HG02981 (cell line): ENCODE measurements around the gene ERBB4.
A peak's percentile ranks its signal among the peaks of the same experiment; 100 is the strongest.
"Not testable (repeated sequence)": the region's sequence is repeated elsewhere in the genome, so short reads cannot be mapped to it uniquely, and the experiment has no call there.

Experiments used
- ATAC-seq: cut with Tn5 transposase; IDR thresholded peaks from one replicate; pipeline ENCODE4 v1.9.1; 2021; ENCODE audit warnings: mild to moderate bottlenecking, moderate library complexity; ENCODE audit not compliant: unreplicated experiment

Gene ERBB4

DNA sequence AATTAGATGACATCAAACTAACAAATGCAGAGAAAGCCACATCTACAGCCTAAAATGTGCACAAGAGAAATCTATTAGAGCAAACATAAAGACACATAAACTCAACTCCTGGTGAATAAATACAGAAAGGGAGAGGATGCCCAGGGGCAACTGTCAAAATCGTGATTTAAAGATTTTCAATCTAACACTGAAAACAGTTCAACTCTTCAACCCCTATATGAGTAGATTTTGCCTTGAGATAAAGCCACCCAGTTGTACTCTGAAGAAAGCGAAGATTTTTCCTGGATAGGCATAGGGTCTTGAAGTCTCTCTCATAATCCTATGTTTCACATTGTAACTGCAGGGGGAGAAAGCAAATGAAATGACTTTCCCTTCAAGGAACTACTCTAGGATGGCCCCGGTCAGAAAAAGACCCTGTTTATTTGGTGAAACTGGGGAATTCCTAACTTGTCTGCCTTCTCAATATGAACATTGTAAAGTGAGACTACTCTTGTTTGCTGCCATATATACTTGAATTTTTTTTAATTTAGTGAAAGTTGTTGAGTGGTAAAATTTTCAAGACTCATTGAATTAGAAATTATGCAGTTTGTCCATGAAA, 226.7 kb downstream of the ERBB4 start:
- ATAC-seq, result no peak

DNA sequence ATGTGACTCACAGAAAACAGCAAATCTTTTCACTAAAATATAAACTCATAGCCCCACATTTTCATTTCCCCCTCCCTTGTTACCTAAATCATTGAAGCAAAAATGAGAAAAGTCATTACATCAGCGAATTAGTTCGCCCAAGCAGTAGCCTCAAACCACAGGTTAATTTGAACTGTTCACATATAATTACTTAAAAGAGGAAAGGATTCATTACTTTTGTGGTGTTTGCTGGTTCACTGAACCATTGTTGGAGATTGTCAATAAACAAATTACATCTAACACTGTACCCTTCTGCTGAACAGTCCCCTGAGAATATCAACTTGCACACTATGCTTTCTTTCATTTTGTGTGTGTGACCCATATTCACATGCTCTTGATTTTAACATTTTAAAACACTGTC, 238.7 kb downstream of the ERBB4 start:
- ATAC-seq, result peak; percentile 48

DNA sequence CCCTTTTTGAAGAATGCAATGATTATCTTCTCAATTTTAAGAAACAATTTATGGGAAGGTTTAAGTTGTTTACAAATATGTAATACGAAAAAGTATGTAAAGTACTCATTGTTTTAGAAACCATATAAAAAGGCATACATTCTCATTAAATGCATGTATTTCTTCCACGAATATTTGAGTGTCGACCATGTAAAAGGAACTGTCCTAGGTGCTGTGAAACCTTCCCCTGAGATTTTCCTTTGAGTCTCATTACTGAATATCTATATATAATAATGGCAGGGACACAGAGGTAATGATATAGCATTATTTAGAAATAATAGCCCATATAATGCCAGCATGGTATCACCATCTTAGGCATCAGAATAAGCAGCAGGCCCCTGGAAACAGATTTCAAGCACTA, 239.3 kb downstream of the ERBB4 start:
- no peak for ATAC-seq

DNA sequence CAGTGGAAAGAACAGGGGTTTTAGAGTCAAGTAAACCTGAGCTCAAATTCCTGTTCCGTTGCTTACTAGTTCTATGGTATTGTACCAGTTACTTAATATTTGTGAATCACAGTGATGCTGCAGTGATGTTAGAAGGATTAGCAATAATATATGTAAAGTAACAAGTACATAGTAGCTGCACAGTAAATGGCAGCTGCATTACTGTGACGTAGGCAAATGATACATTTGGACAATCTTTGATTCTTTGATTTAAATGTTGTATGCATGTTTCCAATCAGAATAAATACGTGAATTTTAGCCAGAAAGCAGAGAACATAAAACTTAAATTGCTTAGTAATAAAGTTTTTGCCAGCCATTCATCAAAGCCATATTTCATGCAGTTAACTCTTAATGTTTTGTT, 243.0 kb downstream of the ERBB4 start:
- no peak for ATAC-seq

DNA sequence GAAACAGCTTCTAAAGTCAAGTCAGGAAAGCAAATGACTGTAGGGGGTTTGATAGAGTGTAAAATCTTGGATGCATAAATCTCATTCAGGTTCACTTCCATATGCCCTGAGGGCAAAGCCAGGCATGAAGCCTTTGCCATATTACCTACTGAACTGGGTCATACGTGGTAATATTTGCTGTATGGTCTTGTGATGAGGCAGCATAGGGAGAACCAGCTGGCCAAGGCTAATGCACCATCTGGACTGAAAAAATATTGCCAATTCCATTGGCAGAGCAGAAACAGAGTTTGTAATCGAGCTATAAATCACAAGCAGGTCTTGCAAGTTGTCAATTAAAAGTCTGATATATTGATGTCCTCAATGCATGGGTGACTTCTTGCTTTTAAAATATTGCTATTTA, 243.8 kb downstream of the ERBB4 start:
- no peak for ATAC-seq

DNA sequence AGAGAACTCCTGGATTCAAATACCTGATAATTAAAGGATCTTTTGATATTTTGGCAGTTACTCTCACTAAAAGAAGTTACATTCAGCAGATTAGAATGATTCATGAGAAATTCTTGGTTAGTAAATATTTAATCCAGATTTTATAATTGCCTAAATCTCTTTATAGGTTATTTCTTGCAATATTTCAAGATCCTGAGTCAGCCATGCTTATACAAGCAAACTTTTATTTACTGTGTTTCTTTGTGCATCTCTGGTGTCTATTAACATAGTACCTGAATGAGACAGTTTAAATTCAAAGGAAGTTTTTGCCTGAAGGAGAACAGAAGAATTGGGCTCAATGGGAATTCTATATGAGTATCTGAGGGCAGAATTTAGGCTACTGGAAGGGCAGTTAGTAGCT, 249.3 kb downstream of the ERBB4 start:
- no peak for ATAC-seq

DNA sequence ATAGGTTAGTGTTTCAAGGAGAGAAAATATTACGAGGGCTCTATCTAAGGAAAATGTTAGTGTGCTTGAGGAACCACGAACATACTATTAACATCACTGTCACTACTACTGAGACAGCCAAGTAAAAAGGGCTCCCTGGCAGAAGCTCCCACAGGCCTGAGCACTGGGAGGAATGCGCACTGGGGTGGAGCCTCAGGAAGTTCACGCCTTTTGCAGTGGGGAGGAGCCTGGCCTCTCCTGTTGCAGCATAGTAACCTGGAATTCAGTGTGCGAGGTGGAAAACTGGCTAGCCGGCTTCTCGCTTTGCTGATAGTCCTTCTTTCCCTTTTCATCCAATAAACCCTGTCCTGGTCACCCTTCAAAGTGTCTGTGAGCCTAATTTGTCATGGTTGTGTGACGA, 250.3 kb downstream of the ERBB4 start:
- no peak for ATAC-seq

DNA sequence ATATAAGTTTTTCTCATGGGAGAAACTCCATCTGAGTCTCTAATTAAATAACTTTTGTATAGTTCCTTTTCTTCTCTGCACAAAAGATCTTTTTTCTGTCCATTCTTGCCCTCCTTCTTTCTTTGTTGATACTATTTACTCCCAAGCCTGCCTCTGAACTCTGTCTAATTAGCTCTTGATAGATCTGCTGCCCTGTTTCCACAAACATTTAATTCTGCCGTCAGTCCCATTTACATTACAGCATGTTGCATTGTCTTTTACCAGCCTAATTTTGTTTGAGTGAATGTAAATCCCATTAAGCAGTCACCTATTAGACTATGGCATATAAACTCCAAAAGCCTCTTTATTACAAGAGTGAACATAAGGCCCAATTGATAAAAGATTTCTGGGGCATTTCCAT, 254.4 kb downstream of the ERBB4 start:
- no peak for ATAC-seq

DNA sequence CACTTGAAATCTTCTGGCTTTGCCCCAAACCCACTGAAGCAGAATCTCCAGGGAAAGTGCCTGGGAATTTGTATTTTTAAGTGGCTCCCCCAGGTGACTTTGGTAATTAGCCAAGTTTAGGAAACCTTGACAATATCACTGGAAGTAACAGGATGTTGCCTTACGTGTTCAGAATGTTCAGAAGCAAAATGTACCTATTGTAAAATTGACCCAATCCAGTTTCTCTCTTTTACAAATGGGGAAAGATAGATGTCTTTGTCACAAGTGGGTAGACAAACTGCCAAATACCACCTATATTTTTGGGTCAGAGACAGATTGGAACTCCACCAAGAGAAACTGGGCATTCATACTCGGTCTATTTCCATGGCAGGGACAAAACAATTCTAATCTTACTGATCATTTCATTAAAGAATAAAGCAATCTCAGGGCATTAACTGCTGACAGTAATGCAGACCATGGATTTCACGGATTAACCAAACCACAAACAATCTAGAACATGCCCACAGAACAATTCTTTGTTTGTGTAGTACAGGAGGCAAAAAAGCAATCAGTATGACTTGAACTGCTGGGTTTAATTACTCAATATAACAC, 255.8 kb downstream of the ERBB4 start:
- ATAC-seq, result no peak

DNA sequence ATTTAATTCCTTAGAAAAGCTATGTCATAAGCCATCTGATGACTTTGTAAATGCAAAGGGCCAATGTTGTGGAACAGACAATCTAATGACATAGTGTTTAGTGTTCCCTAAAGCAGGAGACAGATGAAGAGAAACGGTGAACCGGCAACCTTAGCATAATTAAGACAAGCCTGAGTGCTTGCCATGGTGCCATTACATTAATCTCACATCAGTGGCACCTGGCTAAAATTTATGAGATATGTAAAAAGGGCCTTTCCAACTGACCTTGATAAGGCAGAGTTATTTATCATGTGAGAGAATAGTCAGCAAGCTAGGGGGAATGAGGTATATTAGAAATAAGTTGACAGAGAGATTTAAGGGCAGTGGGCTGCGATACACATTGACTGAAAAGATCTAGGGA, 261.8 kb downstream of the ERBB4 start:
- ATAC-seq, result no peak

DNA sequence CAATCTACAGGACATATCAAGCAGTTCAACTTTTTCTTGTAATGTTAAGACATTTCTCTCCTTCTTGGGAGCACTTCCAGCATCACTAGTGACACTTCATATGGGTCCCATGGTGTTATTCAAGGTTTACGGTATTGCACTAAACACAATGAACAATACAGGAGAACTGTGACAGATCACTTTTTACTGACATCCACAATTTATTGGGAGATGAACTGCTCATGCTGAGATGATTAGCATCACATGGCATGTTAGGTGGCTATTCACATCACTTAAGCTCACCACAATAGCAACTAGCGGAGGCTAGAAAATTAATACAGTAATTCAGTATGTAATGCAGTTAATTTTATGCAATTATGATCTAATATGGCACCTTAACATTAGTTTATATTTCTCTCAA, 264.4 kb downstream of the ERBB4 start:
- ATAC-seq, result no peak

DNA sequence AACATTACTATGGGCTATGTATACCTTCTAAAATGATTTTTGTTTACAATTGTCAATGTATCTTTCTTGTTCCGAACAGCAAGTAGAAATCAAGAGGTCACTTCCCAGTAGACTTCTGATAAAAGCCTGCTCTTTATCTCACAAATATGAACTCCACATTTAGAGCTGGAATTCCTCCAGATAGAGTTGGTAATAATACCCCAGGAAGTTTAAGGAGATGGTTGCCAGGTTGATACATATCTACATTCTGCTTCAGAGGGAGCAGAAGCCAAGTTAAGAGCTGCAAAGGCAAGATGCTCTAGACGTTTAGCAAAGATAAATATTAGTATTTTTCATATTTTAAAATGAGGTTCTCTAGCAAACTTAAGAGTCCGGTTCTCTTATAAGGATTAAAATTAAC, 267.0 kb downstream of the ERBB4 start:
- no peak for ATAC-seq

DNA sequence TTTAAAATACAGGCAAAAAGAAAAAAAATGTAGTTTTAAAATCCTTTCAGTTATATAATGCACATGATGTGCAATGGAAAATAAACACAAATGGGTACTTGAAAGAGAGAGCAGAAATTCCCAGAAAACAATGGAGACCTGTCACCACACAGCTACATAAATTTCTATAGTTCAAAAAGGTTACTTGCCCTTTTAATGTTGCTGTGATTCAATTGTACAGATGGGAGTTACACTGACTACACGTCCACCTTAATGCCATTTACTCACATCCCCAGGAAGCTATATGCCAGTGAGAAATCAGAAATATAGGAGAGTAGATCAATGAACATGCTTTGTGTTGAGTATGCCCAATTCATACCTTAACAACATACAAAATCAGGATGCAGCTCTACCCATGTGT, 269.6 kb downstream of the ERBB4 start:
- no peak for ATAC-seq

DNA sequence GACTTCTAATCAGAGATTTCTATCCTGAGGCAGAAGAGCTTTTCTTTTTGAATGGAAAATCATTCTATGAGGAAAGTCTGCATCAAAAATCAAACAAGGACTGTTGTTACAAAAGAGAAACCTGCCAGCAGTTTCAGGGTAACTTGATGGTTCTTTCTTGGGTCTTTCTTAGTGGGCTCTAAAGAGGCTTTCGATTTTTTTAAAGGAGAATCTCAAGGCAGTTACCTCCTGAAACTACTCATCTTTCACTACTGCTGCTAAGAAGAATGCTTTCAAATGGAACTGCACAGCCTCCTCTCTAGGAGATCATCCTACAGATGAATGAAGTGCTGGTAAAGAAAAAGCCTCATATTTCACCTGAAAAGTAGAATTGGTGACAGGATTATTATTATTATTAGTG, 272.3 kb downstream of the ERBB4 start:
- no peak for ATAC-seq

DNA sequence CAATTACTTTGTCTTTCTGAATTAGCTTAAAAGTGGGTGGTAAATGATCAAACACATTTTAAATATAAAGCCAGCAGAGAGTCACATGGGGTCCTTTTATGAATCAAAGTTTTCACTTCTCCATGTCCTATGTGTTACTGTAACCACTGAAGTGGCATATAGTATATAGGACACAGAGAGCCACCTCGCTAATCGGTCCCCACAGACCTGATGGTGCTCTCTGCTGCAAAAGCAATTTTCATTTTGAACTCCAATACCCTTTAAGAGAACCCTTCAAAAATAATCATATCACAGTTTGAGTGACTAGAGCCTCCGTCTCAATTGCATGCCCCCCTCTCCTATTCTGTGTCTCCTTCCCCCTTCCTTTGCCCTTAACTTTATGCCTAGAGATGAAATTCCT, 272.8 kb downstream of the ERBB4 start:
- ATAC-seq, result no peak

DNA sequence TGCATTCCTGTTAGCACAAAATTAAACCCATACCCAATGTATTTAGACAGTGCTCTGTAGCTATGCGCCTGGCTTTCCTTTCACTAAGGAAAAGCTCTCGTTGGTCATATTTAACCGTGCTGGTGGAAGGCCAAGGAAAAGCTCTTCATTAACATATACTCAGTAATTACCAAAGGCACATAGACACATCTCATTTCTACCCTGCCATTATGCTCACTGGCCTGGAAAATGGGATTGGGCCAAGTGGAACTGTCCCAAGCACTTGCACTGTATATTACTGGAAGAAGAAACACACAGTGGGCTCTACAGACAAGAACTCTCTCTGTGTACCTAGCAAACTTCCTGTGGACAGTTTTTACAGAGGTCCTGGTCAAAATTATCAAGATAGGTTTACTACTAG, 274.4 kb downstream of the ERBB4 start:
- no peak for ATAC-seq

DNA sequence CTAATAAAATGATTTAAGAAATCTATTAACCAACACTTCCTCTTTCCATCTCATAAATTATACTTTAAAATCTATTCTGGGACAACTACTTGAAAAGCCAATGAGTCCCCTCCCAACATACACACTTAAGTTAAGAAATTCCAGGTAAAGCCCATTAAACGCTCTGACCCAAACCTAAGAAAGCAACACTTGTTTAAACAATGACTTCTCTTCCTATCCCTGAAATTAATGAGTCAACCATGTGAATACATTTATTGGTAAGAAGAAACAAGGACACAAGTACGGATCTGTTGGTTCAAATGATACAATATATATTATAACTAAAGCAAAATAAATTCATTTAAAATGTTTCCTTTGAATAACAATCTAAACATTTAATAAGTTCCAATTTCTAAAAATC, 279.4 kb downstream of the ERBB4 start:
- no peak for ATAC-seq

DNA sequence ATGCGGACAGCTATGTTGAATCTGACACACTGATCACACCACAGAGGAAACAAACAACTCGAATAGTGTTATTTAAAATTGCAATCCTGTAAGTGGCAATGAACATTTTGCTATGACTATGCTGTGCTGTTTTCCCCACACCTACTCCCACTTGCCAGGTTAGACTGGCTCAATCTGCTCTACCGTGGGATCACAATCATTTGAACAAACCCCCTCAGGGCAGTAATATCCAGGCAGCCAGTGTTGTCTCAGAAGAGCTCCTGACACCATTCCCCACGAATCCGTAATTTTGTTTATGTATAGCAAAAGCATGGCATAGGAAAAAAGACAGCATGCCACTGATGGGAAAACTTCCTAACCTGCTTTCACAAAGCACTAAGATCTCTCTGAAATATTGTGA, 284.3 kb downstream of the ERBB4 start:
- no peak for ATAC-seq

DNA sequence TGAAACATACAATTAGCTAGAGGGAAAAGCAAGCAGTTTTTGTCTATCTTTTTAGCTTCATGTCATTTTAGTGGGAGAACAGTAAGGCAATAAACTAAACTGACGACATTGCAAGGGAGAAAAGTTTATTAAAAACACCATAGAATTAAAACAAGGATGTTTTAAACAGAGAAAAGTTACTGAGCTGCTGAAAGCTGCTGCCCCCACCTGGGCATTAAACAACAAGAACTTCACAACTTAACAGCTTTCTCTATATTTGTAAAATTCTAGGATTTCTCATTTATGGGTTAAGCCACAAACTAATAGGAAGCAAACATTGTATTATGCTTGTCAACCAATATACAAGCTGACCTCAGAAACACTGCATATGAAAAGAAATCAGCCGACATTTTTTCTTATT, 289.2 kb downstream of the ERBB4 start:
- ATAC-seq, result no peak

DNA sequence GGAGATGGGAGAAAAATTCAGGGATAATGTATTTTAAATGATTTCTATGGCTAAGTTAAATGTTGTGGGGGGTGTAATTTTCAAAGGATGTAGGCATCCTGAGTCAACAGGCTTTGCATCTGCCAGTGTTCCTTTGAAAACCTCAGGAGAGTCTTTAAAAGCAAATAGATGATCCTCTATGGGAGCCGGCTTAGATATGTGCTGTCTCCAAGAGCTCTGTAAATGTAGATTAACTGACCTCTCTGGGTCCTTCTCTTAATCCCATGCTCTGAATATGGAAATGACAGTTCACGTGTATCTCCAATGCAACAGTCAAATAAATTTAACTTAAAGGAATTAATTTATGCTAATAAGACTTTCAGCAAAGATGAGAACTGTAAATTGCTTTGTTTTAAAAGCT, 292.7 kb downstream of the ERBB4 start:
- no peak for ATAC-seq

DNA sequence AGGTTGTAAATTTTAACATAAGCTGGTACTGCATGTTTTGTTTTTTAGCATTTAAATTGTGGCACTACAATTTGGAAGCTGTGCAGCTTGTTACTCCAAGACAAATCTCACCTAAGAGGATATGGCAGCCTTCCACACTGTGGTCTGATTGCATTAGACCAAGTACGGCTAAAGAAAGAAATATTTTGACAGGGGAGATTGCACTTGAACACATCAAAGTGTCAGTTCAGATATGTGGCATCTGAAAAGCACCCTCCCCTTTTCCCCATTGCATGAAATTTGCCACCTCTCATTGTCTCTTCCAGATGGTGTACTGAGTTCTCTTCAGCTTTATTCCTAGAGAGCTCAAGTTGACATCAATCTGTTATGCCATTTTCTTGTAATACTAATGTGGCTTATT, 295.9 kb downstream of the ERBB4 start:
- ATAC-seq, result no peak

DNA sequence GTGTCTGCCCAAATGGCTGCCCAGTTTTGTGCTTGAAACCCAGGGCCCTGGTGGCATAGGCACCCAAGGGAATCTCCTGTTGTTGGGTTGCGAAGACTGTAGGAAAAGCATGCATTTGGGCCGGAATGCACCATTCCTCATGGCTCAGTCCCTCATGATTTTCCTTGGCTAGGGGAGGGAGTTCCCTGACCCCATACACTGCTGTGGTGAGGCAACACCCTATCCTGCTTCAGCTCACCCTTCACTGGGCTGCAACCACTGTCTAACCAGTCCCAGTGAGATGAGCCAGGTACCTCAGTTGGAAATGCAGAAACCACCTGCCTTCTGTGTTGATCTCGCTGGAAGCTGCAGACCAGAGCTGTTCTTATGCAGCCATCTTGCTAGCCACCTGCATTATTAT, 300.4 kb downstream of the ERBB4 start:
- not testable (repeated sequence) for ATAC-seq

DNA sequence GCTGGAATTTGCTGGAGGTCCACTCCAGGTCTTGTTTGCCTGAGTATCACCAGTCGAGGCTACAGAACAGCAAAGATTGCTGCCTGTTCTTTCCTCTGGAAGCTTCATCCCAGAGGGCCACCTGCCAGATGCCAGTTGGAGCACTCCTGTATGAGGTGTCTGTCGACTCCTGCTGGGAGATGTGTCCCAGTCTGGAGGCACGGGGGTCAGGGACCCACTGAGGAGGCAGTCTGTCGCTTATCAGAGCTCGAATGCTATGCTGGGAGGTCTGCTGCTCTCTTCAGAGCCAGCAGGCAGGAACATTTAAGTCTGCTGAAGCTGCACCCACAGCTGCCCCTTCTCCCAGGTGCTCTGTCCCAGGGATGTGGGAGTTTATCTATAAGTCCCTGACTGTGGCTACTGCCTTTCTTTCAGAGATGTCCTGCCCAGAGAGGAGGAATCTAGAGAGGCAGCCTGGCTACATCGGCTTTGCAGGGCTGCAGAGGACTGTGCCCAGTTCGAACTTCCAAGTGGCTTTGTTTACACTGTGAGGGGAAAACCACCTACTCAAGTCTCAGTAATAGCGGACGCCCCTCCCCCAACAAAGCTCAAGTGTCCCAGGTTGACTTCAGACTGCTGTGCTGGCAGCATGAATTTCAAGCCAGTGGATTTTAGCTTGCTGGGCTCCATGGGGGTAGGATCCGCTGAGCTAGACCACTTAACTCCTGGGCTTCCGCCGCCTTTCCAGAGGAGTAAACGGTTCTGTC, 301.1 kb downstream of the ERBB4 start:
- ATAC-seq, result no peak
